ENCODE measurements around the gene ELAVL3.

DNA sequence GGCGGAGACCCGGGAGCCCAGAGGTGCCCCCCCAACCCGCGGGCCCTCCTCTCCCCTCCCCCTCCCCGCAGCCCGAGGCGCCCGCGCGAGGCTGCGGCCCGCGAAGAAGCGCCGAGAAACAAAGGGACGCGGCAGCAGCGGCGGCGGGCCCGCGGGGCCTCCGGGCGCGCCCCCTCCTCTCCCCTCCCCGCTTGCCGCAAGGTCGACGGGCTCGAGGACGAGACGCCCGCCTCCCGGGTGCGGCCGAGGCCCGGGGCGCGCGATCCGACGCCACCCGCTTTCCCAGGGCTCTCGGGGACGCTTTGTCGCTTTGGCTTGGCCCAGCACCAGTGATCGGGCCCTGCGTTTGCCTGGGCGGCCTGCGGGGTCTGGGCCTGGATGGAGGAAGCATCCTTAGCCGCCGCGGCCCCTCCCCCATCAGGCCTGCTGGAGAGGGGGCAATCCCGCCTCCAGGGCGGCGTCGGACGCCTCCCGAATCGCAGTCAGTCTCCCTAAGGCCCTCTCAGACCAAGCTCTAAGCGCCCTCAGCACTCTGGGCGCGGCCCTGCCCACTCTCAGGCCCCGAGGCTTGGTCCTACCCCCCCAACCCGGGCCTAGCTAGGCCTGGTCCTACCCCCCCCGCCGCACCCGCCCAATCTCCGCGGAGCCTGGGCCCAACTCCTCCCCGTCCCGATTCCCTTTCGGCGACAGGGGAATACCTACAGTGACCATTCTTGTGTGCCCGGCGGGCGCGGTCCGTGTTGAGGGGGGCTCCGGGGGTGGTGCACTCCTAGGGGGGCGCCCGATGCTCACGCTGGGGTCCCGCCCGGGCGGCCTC lies 740 bp downstream of the ELAVL3 start:
- TF ChIP-seq CSDC2 (CRISPR knock-in tag; IDR thresholded peaks at IDR 0.05) (no peak), RARB (CRISPR knock-in tag; IDR thresholded peaks at IDR 0.05) (no peak), ZFP30 (CRISPR knock-in tag; IDR thresholded peaks at IDR 0.05) (no peak), SNAI2 (CRISPR knock-in tag; IDR thresholded peaks at IDR 0.05) (no peak), ZNF70 (CRISPR knock-in tag; IDR thresholded peaks at IDR 0.05) (no peak), CREB5 (CRISPR knock-in tag; IDR thresholded peaks at IDR 0.05; ENCODE audit: low read depth) (no peak), ZFP3 (CRISPR knock-in tag; IDR thresholded peaks at IDR 0.05) (no peak), CSRNP3 (CRISPR knock-in tag; IDR thresholded peaks at IDR 0.05) (no peak), PPARA (CRISPR knock-in tag; IDR thresholded peaks at IDR 0.05; ENCODE audit: borderline replicate concordance) (no peak), ISL1 (CRISPR knock-in tag; IDR thresholded peaks at IDR 0.05) (no peak), ESRRG (CRISPR knock-in tag; IDR thresholded peaks at IDR 0.05) (no peak), BACH2 (CRISPR knock-in tag; IDR thresholded peaks at IDR 0.05; ENCODE audit: borderline replicate concordance) (no peak)
- TF ChIP-seq, protein P1, sequence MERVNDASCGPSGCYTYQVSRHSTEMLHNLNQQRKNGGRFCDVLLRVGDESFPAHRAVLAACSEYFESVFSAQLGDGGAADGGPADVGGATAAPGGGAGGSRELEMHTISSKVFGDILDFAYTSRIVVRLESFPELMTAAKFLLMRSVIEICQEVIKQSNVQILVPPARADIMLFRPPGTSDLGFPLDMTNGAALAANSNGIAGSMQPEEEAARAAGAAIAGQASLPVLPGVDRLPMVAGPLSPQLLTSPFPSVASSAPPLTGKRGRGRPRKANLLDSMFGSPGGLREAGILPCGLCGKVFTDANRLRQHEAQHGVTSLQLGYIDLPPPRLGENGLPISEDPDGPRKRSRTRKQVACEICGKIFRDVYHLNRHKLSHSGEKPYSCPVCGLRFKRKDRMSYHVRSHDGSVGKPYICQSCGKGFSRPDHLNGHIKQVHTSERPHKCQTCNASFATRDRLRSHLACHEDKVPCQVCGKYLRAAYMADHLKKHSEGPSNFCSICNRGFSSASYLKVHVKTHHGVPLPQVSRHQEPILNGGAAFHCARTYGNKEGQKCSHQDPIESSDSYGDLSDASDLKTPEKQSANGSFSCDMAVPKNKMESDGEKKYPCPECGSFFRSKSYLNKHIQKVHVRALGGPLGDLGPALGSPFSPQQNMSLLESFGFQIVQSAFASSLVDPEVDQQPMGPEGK (CRISPR knock-in tag; IDR thresholded peaks at IDR 0.05; ENCODE audit: borderline replicate concordance): no peak
